Spleen (tissue), 7 donors: ENCODE measurements around the gene GNAZ.

ENCODE experiments used
- CTCF ChIP-seq, 11 experiments: fragments of 200-600 bp in 7 of 11; fragments of 450-650 bp in 4 of 11; sonication (generic) in 4 of 11; IDR thresholded peaks in 8 of 11; conservative IDR thresholded peaks in 3 of 11; 1 replicate in 7 of 11; 2 replicates in 4 of 11; pipeline versions ENCODE4 v1.4.0 to v1.8.0; 2016 to 2021; ENCODE audit warnings: antibody characterized with exemption in 11 of 11, inconsistent platforms in 4 of 11, mild to moderate bottlenecking in 1 of 11
- POLR2A ChIP-seq, 3 donors: fragments of 450-650 bp; IDR thresholded peaks; one replicate each; pipeline ENCODE4 v1.5.1; 2017; ENCODE audit warnings: antibody characterized with exemption in 3 of 3, mild to moderate bottlenecking in 1 of 3
- donor health status: DM: no; HTN: no; CAD: no; lungs with moderate emphysema.
- donor health status: DM: no; HTN: no; CAD: no.
- donor health status: DM: no; HTN: no; CAD: no.

- TF ChIP-seq POLR2A (IDR thresholded peaks at IDR 0.05): no peak
- no peak for TF ChIP-seq CTCF (IDR thresholded peaks at IDR 0.05 in 8 of 11, conservative IDR thresholded peaks at IDR 0.05 in 3 of 11)
Measured at GRCh38 chr22:23169043-23169406, 98.7 kb downstream of the GNAZ start.
